Stimulated activated naive CD8-positive, alpha-beta T cell treated with anti-CD3 and anti-CD28 coated beads, Interleukin-15, amount 100 ng/mL, for 72 hours (primary cell): ENCODE measurements around the gene RCCD1.
"Not testable (repeated sequence)": the region's sequence is repeated elsewhere in the genome, so short reads cannot be mapped to it uniquely, and the experiment has no call there.

Experiments
- ATAC-seq: fragments of 150-1000 bp; cut with Tn5 transposase; 2 replicates; pipeline ENCODE4 v1.10.0; 2021; ENCODE audit warnings: mild to moderate bottlenecking, moderate library complexity
- DNase-seq, 2 donors: peaks; one replicate each; pipeline ENCODE4 v3.0.0; 2021 to 2022
- H3K27ac Mint-ChIP-seq, 2 donors: one replicate each; pipeline ENCODE4 v1.8.0; 2022; ENCODE audit warnings: mild to moderate bottlenecking in 2 of 2, mixed read lengths in 2 of 2, moderate library complexity in 2 of 2
- H3K27me3 Mint-ChIP-seq: one replicate; pipeline ENCODE4 v1.8.0; 2022; ENCODE audit warnings: mixed read lengths
- H3K4me1 Mint-ChIP-seq: one replicate; pipeline ENCODE4 v1.8.0; 2022; ENCODE audit warnings: mild to moderate bottlenecking, mixed read lengths
- H3K4me3 Mint-ChIP-seq, 2 donors: one replicate each; pipeline ENCODE4 v1.8.0; 2022; ENCODE audit warnings: mild to moderate bottlenecking in 2 of 2, mixed read lengths in 2 of 2, moderate library complexity in 1 of 2
- H3K9me3 Mint-ChIP-seq, 2 donors: one replicate each; pipeline ENCODE4 v1.8.0; 2022; ENCODE audit warnings: mixed read lengths in 2 of 2

The RCCD1 gene

DNA sequence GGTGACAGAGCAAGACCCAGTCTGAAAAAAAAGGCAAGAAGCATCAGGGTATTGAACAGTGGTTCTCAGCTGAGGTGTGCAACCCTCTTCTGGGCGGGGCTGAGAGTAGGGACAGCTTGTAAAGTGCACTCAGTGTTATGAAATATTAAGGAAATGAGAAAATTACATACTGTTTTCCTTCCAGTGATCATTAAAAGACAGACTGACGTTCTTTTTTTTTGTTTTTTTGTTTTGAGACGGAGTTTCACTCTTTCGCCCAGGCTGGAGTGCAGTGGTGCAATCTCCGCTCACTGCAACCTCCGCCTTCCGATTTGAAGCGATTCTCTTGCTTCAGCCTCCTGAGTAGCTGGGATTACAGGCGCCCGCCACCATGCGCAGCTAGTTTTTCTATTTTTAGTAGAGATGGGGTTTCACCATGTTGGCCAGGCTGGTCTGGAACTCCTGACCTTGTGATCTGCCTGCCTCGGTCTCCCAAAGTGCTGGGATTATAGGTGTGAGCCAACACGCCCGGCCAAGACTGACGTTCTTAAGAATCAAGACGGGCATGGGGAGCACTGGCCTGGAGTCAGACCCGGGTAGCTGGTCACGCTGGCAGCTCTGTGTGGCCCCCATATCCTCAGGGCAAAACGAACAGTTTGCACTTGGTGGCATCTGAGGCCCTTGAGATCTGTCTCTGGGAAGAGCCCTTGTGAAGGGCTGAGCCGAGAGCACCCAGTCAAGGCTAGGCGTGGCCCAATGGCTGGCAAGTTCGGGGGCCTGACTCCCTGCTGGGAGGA lies 40.2 kb upstream of the RCCD1 start:
- H3K27me3 Mint-ChIP-seq, result no peaks in the 10 kb centered on the region
- no peak overlapping the region for H3K4me3 Mint-ChIP-seq
- H3K9me3 Mint-ChIP-seq, result no peaks in the 10 kb centered on the region
- DNase-seq, result no peak
- no peak overlapping the region for H3K27ac Mint-ChIP-seq
- ATAC-seq, result no peak
- H3K4me1 Mint-ChIP-seq, result peaks cover 8% of the 10 kb centered on the region

DNA sequence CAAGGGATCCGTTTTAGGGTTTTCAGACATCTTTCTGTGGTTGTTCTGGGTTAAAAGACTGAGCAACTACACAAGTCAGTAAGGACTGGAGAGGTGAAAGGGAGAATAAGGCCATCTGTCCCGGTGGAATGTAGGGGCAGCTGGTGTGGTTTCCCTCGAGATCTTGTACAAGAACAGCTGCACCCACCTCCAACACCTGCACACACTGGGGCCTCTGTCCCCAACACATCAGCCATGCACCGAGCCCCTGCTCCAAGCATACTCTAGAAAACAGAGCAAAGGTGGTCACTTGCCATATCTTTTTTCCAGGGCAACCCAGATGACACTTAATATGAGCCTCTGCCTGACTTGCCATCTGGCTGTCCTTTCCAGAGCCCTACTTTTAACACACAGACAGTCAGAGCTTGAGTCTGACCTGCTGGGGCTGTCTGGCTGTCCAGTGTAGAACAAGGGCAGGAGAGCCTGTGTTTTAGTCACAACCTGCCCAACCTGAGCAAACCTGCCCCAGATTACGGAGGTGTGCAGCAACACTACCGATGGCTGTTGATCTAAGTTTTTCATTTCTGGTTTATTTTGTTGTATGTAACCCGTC lies 39.4 kb upstream of the RCCD1 start:
- H3K4me3 Mint-ChIP-seq, result no peak overlapping the region
- peak overlapping the region in 1 of 2 donors; percentile 11 for H3K27ac Mint-ChIP-seq
- DNase-seq (no peak), ATAC-seq (no peak)
- H3K4me1 Mint-ChIP-seq, result peaks cover 8% of the 10 kb centered on the region
- H3K27me3 Mint-ChIP-seq, result no peaks in the 10 kb centered on the region
- no peaks in the 10 kb centered on the region for H3K9me3 Mint-ChIP-seq

GRCh38 chr15:90915808-90916440 lies 38.8 kb upstream of the RCCD1 start:
- Mint-ChIP-seq H3K4me3 (no peak overlapping the region), H3K9me3 (no peaks in the 10 kb centered on the region), H3K27me3 (no peaks in the 10 kb centered on the region), H3K4me1 (peaks cover 8% of the 10 kb centered on the region), H3K27ac (peak overlapping the region in 1 of 2 donors; percentile 11)
- no peak for ATAC-seq
- no peak for DNase-seq

DNA sequence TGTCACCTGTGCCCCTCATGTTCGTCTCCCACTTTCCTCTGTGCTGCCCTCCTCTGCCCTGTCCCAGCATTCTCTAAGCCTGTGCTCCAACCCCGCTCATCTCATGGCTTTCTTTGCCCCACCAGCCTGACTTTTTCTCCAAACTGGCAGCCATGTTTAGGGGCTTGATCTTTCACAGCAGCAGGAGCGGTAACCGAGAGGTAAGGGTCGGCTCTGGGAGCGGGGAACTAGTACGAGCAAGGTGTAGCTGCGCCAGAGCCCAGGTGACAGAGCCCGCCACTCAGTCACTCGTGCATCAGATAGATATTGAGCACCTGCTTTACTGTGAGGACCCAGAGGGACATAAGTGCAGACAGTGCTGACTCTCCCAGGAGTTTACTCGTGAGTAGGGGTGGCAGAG lies 38.2 kb upstream of the RCCD1 start:
- Mint-ChIP-seq H3K4me3 (no peak overlapping the region), H3K27ac (no peak overlapping the region), H3K27me3 (no peaks in the 10 kb centered on the region), H3K9me3 (no peaks in the 10 kb centered on the region), H3K4me1 (peaks cover 8% of the 10 kb centered on the region)
- no peak for ATAC-seq
- DNase-seq, result no peak

- peaks cover 8% of the 10 kb centered on the region for H3K4me1 Mint-ChIP-seq
- ATAC-seq (no peak), DNase-seq (no peak)
- H3K27me3 Mint-ChIP-seq, result no peaks in the 10 kb centered on the region
- no peaks in the 10 kb centered on the region for H3K9me3 Mint-ChIP-seq
- no peak overlapping the region for H3K4me3 Mint-ChIP-seq
- H3K27ac Mint-ChIP-seq, result no peak overlapping the region
These were observed 37.1 kb upstream of the RCCD1 start for GRCh38 chr15:90917569-90917968.

DNA sequence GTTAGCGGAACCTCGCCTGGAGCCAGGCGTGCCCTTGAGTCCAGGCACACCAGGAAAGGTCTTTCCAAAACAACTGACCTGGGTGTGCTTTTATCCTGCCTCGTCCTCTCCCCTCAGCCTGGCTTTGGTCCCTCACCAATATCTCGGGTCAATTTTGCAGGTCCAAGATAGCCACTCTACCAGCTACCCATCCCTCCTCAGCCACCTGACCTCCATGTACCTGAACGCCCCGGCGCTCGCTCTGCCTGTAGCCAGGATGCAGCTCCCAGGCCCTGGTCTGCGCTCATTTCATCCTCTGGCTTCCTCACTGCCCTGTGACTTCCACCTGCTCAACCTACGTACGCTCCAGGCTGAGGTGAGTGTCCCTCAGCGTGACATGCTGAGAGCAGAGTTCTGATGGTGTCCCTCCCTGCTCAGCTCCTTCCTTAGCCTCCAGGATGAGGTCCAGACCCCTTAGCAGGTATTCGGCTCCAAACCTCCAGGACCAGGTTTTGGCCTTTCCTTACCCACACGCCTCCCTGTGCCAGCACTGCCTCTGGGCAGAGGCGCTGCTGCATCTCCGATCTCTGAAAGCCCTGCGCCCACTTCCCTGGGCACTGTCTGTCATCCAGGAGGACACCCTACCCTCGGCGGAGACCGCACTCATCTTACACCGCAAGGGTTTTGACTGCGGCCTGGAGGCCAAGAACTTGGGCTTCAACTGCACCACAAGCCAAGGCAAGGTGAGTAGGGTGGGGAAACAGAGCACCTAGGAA lies 36.5 kb upstream of the RCCD1 start:
- Mint-ChIP-seq H3K9me3 (no peaks in the 10 kb centered on the region), H3K4me3 (no peak overlapping the region), H3K4me1 (peaks cover 8% of the 10 kb centered on the region), H3K27ac (peak overlapping the region in 1 of 2 donors; percentile 9), H3K27me3 (no peaks in the 10 kb centered on the region)
- ATAC-seq (no peak), DNase-seq (no peak)

- H3K4me3 Mint-ChIP-seq, result no peak overlapping the region
These were observed 35.8 kb upstream of the RCCD1 start for GRCh38 chr15:90918835-90919234.

GRCh38 chr15:90921887-90922286 lies 32.8 kb upstream of the RCCD1 start:
- H3K4me1 Mint-ChIP-seq, result peaks cover 10% of the 10 kb centered on the region
- ATAC-seq, result no peak
- H3K27me3 Mint-ChIP-seq, result no peaks in the 10 kb centered on the region
- DNase-seq, result no peak
- H3K4me3 Mint-ChIP-seq, result no peak overlapping the region
- H3K27ac Mint-ChIP-seq, result no peak overlapping the region
- no peaks in the 10 kb centered on the region for H3K9me3 Mint-ChIP-seq

More at GRCh38 chr15:90918835-90919234, 35.8 kb upstream of the RCCD1 start:
- no peak for ATAC-seq
- Mint-ChIP-seq H3K27ac (no peak overlapping the region), H3K4me1 (peaks cover 9% of the 10 kb centered on the region), H3K9me3 (no peaks in the 10 kb centered on the region), H3K27me3 (no peaks in the 10 kb centered on the region)
- no peak for DNase-seq

- not testable (repeated sequence) for H3K27me3 Mint-ChIP-seq, H3K9me3 Mint-ChIP-seq, H3K4me3 Mint-ChIP-seq
- Mint-ChIP-seq H3K27ac (peak overlapping the region in 1 of 2 donors; percentile 50), H3K4me1 (peaks cover 10% of the 10 kb centered on the region)
- ATAC-seq, result peak; percentile 85
- peak in 1 of 2 donors; percentile 34 for DNase-seq
These were observed 31.9 kb upstream of the RCCD1 start for GRCh38 chr15:90922712-90923322.

- no peak overlapping the region for H3K27ac Mint-ChIP-seq
- peaks cover 16% of the 10 kb centered on the region for H3K4me1 Mint-ChIP-seq
- DNase-seq (peak in 1 of 2 donors; percentile 40), ATAC-seq (peak; percentile 87)
- no peaks in the 10 kb centered on the region for H3K9me3 Mint-ChIP-seq
- H3K4me3 Mint-ChIP-seq, result no peak overlapping the region
- H3K27me3 Mint-ChIP-seq, result no peaks in the 10 kb centered on the region
These were observed 30.3 kb upstream of the RCCD1 start for GRCh38 chr15:90924375-90924774.

- not testable (repeated sequence) for DNase-seq, H3K4me3 Mint-ChIP-seq, ATAC-seq, H3K9me3 Mint-ChIP-seq, H3K27ac Mint-ChIP-seq, H3K27me3 Mint-ChIP-seq
- H3K4me1 Mint-ChIP-seq, result peaks cover 30% of the 10 kb centered on the region
These were observed 27.9 kb upstream of the RCCD1 start for GRCh38 chr15:90926766-90927165.

- Mint-ChIP-seq H3K4me1 (peaks cover 41% of the 10 kb centered on the region), H3K4me3 (peak overlapping the region; percentile 40 to 47), H3K27ac (peak overlapping the region; percentile 12 to 64)
- H3K9me3 Mint-ChIP-seq, DNase-seq, ATAC-seq, H3K27me3 Mint-ChIP-seq: not testable (repeated sequence)
These were observed 26.6 kb upstream of the RCCD1 start for GRCh38 chr15:90928106-90928505.

GRCh38 chr15:90929246-90930019 lies 25.3 kb upstream of the RCCD1 start:
- DNase-seq, result no peak
- peak; percentile 0 for ATAC-seq
- H3K4me3 Mint-ChIP-seq, result peak overlapping the region; percentile 97 to 100
- no peaks in the 10 kb centered on the region for H3K27me3 Mint-ChIP-seq
- peak overlapping the region; percentile 97 to 98 for H3K27ac Mint-ChIP-seq
- H3K9me3 Mint-ChIP-seq, result no peaks in the 10 kb centered on the region
- H3K4me1 Mint-ChIP-seq, result peaks cover 47% of the 10 kb centered on the region

DNA sequence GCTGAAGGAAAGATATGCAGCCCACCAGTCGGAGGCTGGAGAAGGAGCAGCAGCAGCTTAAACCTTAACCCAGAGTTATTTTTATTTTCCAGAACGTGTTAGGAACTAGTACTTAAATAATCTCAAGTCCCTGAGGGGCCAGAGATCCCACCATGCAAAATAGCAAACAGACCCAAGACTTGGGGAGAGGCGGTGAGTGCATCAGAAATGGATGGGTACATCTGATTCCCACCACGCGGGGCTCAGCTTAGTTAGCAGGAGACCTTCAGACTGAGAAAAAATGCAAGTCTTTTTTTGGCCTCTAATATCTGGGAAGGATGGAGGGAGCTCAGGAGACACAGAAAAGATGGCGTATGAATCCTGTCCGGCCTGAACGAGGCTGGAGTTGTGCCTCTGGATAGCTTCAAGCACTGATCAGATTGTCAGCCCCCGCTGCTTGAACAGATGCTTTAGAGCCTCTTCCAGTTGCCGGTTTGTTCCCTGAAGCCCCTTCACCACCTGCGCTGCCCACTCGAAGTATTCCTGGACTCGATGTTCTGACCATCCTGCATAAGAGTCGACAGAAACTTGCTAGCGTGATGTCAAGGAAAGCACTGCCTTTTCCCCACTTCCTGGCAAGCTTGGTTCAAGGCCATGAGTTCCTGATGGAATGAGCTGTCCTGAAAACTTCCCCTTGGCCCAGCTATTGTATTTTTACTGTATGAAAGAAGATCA lies 23.7 kb upstream of the RCCD1 start:
- DNase-seq (no peak), ATAC-seq (no peak)
- Mint-ChIP-seq H3K4me3 (peak overlapping the region; percentile 97 to 100), H3K27ac (peak overlapping the region; percentile 12 to 97), H3K4me1 (peaks cover 56% of the 10 kb centered on the region), H3K27me3 (no peaks in the 10 kb centered on the region), H3K9me3 (no peaks in the 10 kb centered on the region)
